Heart left ventricle (tissue), 16 donors: Measurements from ENCODE around the gene AKAP3. TPM values are rescaled to one million over a fixed set of nuclear protein-coding genes. Genes with fewer than 3 reads are reported as not detected.

Experiments
- ATAC-seq, 4 donors: fragments of 200-7000 bp; cut with Tn5 transposase; one replicate each; pipeline ENCODE4 v1.9.1; 2020 to 2022; ENCODE audit warnings: moderate library complexity in 4 of 4, mild to moderate bottlenecking in 3 of 4, moderate number of reproducible peaks in 1 of 4
- DNase-seq, 5 donors: peaks; one replicate each; pipeline ENCODE4 v3.0.0-alpha.2; 2020
- H3K27ac ChIP-seq, 12 donors: fragments of 200-600 bp; sonication (generic) in 4 of 12; one replicate each; pipeline versions ENCODE4 v1.5.0 to v1.8.0; 2016 to 2022; ENCODE audit warnings: mild to moderate bottlenecking in 2 of 12
- H3K27me3 ChIP-seq, 9 donors: fragments of 200-600 bp; sonication (generic) in 2 of 9; one replicate each; pipeline versions ENCODE4 v1.5.1 to v1.8.0; 2016 to 2022; ENCODE audit warnings: mild to moderate bottlenecking in 3 of 9
- H3K36me3 ChIP-seq, 9 donors: fragments of 200-600 bp; sonication (generic) in 2 of 9; one replicate each; pipeline versions ENCODE4 v1.5.0 to v1.8.0; 2018 to 2022; ENCODE audit warnings: mild to moderate bottlenecking in 2 of 9
- H3K4me1 ChIP-seq, 12 donors: fragments of 200-600 bp; sonication (generic) in 4 of 12; one replicate each; pipeline versions ENCODE4 v1.5.0 to v1.8.0; 2016 to 2022; ENCODE audit warnings: mild to moderate bottlenecking in 3 of 12
- H3K4me3 ChIP-seq, 12 donors: fragments of 200-600 bp; sonication (generic) in 4 of 12; one replicate each; pipeline versions ENCODE4 v1.5.0 to v1.8.0; 2017 to 2022; ENCODE audit warnings: mild to moderate bottlenecking in 9 of 12, moderate library complexity in 4 of 12
- H3K9me3 ChIP-seq, 12 donors: fragments of 200-600 bp; sonication (generic) in 4 of 12; one replicate each; pipeline versions ENCODE4 v1.5.0 to v1.8.0; 2016 to 2022; ENCODE audit warnings: mild to moderate bottlenecking in 1 of 12
- POLR2A ChIP-seq, 2 donors: fragments of 450-650 bp; IDR thresholded peaks; one replicate each; pipeline ENCODE4 v1.6.1; 2017; ENCODE audit warnings: antibody characterized with exemption in 2 of 2, mild to moderate bottlenecking in 2 of 2, moderate library complexity in 2 of 2
- WGBS, 4 donors: extraction: QIAGEN DNeasy Blood & Tissue Kit in 2 of 4; methylation state at CpG; one replicate each; pipeline versions ENCODE4 v1.1.5 to v1.1.7; 2013 to 2018; 5-methylcytosine and 5-hydroxymethylcytosine counted together
- intact Hi-C, 10 donors: fragments of 100-400 bp; cut with DNase I; formaldehyde crosslinking; loops; one replicate each; pipeline versions ENCODE4 v1.11.1 to v1.14.2; 2022
- polyA plus RNA-seq, 2 donors: library from polyadenylated mRNA; stranded (reverse); fragments of 200-250 nt; gene quantifications; one replicate each; pipeline ENCODE4 v1.2.3, GENCODE V29; 2013
- total RNA-seq, 9 donors: library from RNA; depleted of rRNA in 2 of 9; stranded (reverse); fragments of >200 nt in 2 of 9; fragmentation: NEBNext Ultra II Directional in 3 of 9; extraction: Animal tissue kit (Norgen Biotek cat#: 25700) in 3 of 9; gene quantifications; one replicate each; pipeline versions ENCODE4 v1.1.0 to v1.2.4, GENCODE V29; 2016 to 2023
- TF ChIP-seq, protein P1 (sequence below), 12 donors: fragments of 200-600 bp; sonication (generic) in 4 of 12; IDR thresholded peaks; one replicate each; pipeline versions ENCODE4 v1.5.0 to v1.8.0; 2018 to 2022; ENCODE audit warnings: antibody characterized with exemption in 12 of 12, mild to moderate bottlenecking in 5 of 12
- donor health status: ischemic (EF 13 %, LVEDD 7.1; RV severe dilation, severe dysfunction).
- donor health status: healthy with polysubstance abuse.
- donor health status: DM: no; HTN: yes; CAD: no.
- donor health status: DM: no; HTN: no; CAD: no.
- donor health status: ischemic (EF 25% LVEDD 6.9; RV normal size, moderate dysfunction).
- donor health status: ischemic (EF 25% LVEDD 5.7; RV mildly dilated, moderate dysfunction).
- donor health status: healthy.
- donor health status: DM: yes; HTN: yes; CAD: no.
- donor health status: ischemic (EF 35%, LVEDD 5.7; RV mildly dilated, moderate dysfunction).
- donor health status: nonischemic (EF 11% LVEDD 7.7; RV severe dilation, severe dysfunction).
- donor health status: DM: yes; HTN: yes; CAD: no.
- donor health status: PGD.
- donor health status: ischemic (EF 29% LVEDD 5.4; RV normal size, mild dysfunction).
- donor health status: nonischemic (EF 23%, LVEDD 6.1; RV moderate dilation, normal function).

Gene AKAP3
- total and polyA plus RNA-seq, 11 donors: 1.9 to 4.0 (median 2.8) TPM

DNA sequence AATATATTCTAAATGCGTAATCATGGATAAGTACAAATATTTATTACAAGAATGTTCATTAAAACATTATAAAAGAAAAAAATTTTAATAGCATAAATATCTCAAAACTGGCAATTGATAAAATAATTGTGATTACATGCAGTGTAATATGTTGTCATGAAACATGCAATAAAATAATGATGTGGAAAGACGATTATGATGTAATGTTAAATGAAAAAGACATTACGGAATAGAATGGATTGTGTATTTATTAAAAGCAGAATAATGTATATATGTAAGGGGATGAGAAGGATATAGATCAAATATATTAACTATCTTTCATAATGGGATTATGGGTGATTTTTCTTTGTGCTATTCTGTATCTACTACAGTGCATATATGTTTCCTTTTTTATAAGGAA is 32.9 kb upstream of the AKAP3 start:
- DNase-seq (no peak), ATAC-seq (no peak)
- no peak for TF ChIP-seq POLR2A (IDR thresholded peaks at IDR 0.05)
- TF ChIP-seq, protein P1, sequence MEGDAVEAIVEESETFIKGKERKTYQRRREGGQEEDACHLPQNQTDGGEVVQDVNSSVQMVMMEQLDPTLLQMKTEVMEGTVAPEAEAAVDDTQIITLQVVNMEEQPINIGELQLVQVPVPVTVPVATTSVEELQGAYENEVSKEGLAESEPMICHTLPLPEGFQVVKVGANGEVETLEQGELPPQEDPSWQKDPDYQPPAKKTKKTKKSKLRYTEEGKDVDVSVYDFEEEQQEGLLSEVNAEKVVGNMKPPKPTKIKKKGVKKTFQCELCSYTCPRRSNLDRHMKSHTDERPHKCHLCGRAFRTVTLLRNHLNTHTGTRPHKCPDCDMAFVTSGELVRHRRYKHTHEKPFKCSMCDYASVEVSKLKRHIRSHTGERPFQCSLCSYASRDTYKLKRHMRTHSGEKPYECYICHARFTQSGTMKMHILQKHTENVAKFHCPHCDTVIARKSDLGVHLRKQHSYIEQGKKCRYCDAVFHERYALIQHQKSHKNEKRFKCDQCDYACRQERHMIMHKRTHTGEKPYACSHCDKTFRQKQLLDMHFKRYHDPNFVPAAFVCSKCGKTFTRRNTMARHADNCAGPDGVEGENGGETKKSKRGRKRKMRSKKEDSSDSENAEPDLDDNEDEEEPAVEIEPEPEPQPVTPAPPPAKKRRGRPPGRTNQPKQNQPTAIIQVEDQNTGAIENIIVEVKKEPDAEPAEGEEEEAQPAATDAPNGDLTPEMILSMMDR (IDR thresholded peaks at IDR 0.05): no peak
- Histone ChIP-seq H3K9me3 (no peaks in the 10 kb centered on the region), H3K36me3 (peaks cover 0 to 82% (median 54%) of the 10 kb centered on the region in 9 donors), H3K4me1 (no peaks in the 10 kb centered on the region), H3K4me3 (no peak overlapping the region), H3K27ac (no peak overlapping the region), H3K27me3 (no peaks in the 10 kb centered on the region)
- intact Hi-C loops: loop anchor here in 1 of 10 donors (10.0 kb wide), 1 partner anchor 73 kb away; no protein-coding TSS in a partner anchor
- 63 to 98% (median 80%) methylated on average over 3 of the region's 3 CpGs for WGBS, 4 donors

GRCh38 chr12:4679711-4680110 is 30.9 kb upstream of the AKAP3 start:
- DNase-seq (no peak), ATAC-seq (no peak)
- no peaks in the 10 kb centered on the region for H3K4me1 ChIP-seq
- H3K27ac ChIP-seq: no peak overlapping the region
- 84 to 92% (median 88%) methylated on average over 2 of the region's 2 CpGs for WGBS, 4 donors
- TF ChIP-seq POLR2A (IDR thresholded peaks at IDR 0.05): no peak
- TF ChIP-seq, protein P1 (IDR thresholded peaks at IDR 0.05): no peak
- H3K9me3 ChIP-seq: no peaks in the 10 kb centered on the region
- H3K4me3 ChIP-seq: no peak overlapping the region
- intact Hi-C loops: loop anchor here in 1 of 10 donors (10.0 kb wide), 1 partner anchor 75 kb away; no protein-coding TSS in a partner anchor
- no peaks in the 10 kb centered on the region for H3K27me3 ChIP-seq
- peaks cover 0 to 62% (median 34%) of the 10 kb centered on the region in 9 donors for H3K36me3 ChIP-seq

- DNase-seq: no peak
- H3K4me3 ChIP-seq: no peak overlapping the region
- 82 to 92% (median 87%) methylated on average over 3 of the region's 3 CpGs for WGBS, 4 donors
- peaks cover 0 to under 1% (median 0%) of the 10 kb centered on the region in 12 donors for H3K9me3 ChIP-seq
- H3K4me1 ChIP-seq: no peaks in the 10 kb centered on the region
- H3K27me3 ChIP-seq: no peaks in the 10 kb centered on the region
- no peak for TF ChIP-seq POLR2A (IDR thresholded peaks at IDR 0.05)
- TF ChIP-seq, protein P1 (IDR thresholded peaks at IDR 0.05): no peak
- H3K27ac ChIP-seq: no peak overlapping the region
- peaks cover 4 to 100% (median 98%) of the 10 kb centered on the region in 9 donors for H3K36me3 ChIP-seq
- intact Hi-C loops: no loop called here
- no peak for ATAC-seq
These were observed 16.4 kb upstream of the AKAP3 start for GRCh38 chr12:4665236-4665635.

DNA sequence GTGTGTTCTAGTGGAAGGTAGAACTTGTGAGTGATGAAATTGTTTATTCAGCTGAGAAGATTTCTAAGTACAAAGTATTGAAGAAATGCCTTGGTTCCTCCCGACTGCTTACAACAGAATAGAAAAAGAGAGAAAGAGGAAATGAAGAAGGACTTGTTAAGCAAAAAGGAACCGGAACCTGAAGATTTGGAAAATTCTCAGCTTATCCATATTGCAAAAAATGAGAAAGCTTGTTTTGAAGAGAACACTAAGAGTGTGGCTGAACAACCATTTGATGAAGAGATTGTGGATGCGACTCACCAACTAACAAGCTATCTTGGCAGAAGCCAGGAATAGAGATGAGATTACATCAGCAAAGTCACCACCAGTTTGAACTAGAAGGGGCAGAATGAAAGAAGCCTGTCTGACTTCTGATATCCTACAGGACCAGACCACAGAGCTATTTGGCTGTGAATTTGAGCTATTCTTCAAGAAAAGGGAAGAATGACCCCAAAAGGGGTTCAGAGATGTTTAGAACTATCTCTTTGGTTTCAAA is 15.2 kb upstream of the AKAP3 start:
- DNase-seq (no peak), ATAC-seq (no peak)
- Histone ChIP-seq H3K4me3 (no peak overlapping the region), H3K4me1 (no peaks in the 10 kb centered on the region), H3K27ac (no peak overlapping the region), H3K9me3 (no peaks in the 10 kb centered on the region), H3K27me3 (no peaks in the 10 kb centered on the region), H3K36me3 (peaks cover 0 to 100% (median 98%) of the 10 kb centered on the region in 9 donors)
- intact Hi-C loops: no loop called here
- 51 to 63% (median 52%) methylated on average over 3 of the region's 3 CpGs for WGBS, 4 donors
- TF ChIP-seq POLR2A (IDR thresholded peaks at IDR 0.05): no peak
- TF ChIP-seq, protein P1 (IDR thresholded peaks at IDR 0.05): no peak
